Measurements from ENCODE around the gene AZIN2.
"Not testable (repeated sequence)": the region's sequence is repeated elsewhere in the genome, so short reads cannot be mapped to it uniquely, and the experiment has no call there.

The AZIN2 gene

GRCh38 chr1:33131191-33131590 is 50.2 kb downstream of the AZIN2 start:
- no peak for DNase-seq

DNA sequence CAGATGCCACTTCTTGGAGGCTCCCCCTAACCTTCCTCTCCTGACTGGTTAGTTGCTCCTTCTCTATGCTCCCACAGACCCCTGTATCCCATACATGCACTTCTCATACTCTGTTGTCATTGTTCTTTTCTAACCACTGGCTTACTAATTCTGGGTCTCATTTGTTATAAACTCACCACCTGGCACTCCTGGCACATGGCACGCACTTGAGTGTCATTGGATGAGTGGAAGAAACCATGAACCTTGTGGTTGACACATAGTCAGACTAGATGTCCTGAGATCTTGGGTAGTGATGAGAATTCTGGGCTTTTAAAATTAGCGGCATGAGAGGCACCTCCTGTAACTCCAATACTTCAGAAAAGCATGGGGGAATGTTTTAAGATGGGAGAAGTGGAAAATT is 51.6 kb downstream of the AZIN2 start:
- DNase-seq: no peak

DNA sequence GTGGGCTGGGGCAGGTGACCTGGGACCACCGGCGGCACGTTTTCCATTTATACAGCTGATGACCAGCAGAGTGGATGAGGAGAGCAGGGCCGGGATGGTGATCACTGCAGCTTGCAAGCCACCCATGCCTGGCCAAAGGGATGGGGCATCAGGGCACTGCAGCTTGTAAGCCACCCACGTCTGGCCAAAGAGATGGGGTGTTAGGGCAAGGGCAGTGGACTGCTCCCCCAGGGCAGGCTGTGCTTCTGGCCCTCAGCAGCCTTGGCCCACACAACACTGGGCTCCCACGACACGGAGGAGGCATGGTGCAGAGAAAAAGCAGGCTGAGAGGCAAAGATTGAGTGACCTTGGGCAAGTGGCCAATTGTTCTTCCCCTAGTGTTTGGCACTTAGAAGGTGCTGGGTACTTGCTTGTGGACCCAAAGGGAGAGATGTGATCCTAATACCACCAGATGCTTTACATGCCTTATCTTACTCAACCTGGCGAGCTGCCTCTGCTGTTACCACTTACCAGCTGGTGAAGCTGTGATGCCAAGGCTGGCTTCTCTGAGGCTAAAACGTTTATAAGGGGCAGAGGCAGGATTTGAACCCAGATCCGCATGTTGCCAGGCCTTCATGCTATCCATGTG is 52.6 kb downstream of the AZIN2 start:
- DNase-seq: no peak

- DNase-seq: not testable (repeated sequence)
These were observed 55.1 kb downstream of the AZIN2 start for GRCh38 chr1:33136041-33136440.

DNA sequence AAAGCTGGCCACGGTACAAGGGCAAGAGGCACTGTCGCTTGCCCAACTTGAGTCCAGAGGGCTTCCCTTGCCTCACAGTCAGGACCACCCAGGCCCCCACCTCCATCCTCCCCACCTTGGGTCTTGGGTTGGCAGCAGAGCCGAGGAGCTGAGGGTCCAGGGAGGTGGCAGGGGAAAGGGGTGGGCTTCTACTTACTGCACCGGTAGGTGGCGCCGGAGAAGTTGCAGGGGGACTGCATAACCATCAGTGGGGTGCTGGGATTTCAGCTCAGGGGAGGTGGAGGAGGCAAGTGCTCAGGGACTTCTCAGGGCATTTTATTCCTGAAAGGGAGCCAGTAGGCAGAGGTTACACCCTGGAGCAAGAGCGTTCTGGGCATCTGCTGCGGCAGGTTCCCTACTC is 56.8 kb downstream of the AZIN2 start:
- DNase-seq: peak; percentile 23 to 45

GRCh38 chr1:33140153-33141149 is 59.5 kb downstream of the AZIN2 start:
- no peak for DNase-seq

DNA sequence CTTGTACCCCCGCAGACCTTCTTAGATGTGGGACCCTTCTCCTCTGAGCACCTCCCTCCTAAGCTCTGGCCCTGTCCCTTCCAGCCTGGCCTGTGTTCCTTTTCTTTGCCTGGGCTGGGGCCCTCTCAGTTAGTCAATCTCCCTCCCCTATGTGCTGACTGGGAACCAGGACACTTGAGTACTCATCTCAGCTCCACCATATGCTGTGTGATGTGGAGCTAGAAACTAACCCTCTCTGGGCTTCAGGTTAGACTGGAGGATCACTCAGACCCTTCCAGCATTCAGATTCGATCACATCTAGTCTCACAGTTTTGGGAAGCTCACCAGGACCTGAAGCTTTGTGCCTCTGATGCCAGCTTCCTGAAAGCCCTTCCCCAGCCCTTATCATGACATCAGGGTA is 60.3 kb downstream of the AZIN2 start:
- no peak for DNase-seq

- no peak for DNase-seq
These were observed 60.8 kb downstream of the AZIN2 start for GRCh38 chr1:33141781-33142180.

DNA sequence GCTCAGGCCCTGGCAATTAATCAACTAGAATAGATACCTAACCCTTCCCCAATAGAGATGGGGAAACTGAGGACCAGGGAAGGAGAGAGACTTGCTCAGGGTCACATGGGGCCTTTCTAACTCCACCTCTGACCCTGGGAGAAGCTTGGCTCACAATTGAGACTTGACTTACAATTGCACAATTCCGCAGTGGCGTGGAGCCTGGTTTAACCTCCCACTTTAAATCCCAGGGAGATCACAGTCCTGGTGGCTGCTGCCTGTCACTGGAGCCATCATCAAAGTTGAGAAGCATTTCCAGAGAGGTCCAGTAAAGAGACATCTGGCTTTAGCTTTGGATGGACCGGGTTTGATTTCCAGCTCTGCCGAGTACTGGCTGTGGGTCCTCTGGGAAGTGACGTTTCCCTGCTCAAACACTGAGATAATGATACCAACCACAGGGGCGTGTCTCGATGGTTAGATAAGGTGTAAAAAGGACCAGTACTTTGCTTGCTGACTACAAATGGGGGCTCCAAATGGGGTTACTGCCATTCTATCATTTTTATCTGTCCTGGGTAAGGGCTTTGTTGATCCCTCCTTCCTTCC is 61.6 kb downstream of the AZIN2 start:
- DNase-seq: no peak

DNA sequence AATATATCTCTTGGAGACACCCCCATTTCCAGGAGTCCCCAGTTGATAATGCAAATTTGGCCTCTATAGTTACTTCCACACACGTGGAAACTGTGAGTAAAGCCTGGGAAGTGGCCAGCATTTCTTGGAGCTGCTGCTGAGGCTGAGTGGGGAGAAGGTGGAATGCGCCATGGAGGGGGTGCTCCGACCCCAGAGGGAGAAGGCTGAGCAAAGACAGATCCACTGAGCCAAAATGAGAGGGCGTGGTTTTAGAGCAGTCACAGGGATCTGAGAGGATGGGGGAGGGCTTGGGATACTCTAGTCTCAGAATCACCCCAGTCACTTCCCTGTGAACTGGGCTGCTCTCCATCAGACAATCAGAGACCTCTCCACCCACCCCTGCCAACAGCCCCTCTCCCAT is 62.2 kb downstream of the AZIN2 start:
- DNase-seq: no peak

- no peak for DNase-seq
These were observed 62.7 kb downstream of the AZIN2 start for GRCh38 chr1:33143698-33144097.

DNA sequence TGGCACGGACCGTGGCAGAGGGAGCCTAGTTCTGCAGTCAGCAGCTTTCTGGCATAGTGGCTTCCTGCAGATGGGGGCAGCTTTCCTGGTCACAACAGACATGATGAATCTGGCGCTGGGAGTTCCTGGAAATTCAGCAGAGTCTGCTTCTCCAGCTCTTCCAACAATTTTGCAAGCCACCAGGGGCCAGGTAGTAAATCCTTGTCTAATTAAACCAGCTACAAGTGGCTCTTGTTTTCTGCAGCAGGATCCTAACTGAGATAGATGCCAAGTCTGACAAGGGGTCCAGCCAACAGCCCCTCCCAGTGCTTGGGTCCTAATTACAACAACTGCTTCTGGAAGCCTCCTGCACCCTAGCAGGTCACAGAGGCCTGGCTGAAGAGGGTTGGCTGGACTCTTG is 65.0 kb downstream of the AZIN2 start:
- DNase-seq: no peak

- no peak for DNase-seq
These were observed 66.5 kb downstream of the AZIN2 start for GRCh38 chr1:33147275-33147996.

- DNase-seq: peak; percentile 8 to 11
These were observed 67.0 kb downstream of the AZIN2 start for GRCh38 chr1:33147997-33148314.

- DNase-seq: no peak
These were observed 67.7 kb downstream of the AZIN2 start for GRCh38 chr1:33148615-33149014.

GRCh38 chr1:33149453-33150190 is 68.7 kb downstream of the AZIN2 start:
- no peak for DNase-seq

DNA sequence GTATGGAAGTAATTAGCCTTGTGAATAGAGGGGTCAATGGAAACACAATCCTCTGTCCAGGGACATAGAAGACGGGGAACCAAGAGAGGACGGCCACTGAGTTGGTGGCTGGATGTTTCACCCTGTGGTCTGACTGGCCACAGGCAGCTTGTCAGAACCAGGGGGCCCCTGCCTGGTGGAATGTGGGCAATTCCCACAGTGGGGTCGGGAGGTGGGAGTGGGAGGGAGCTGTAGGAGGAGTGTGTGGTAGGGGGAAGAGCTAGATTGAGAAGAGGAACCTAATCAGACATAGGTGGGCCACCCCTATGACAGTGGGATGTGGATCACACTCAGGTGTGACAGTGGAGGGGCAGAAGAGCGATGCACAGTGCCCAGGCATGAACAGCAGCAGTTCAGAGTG is 69.6 kb downstream of the AZIN2 start:
- DNase-seq: no peak

GRCh38 chr1:33151116-33151515 is 70.2 kb downstream of the AZIN2 start:
- no peak for DNase-seq

GRCh38 chr1:33152685-33153432 is 71.9 kb downstream of the AZIN2 start:
- no peak for DNase-seq

DNA sequence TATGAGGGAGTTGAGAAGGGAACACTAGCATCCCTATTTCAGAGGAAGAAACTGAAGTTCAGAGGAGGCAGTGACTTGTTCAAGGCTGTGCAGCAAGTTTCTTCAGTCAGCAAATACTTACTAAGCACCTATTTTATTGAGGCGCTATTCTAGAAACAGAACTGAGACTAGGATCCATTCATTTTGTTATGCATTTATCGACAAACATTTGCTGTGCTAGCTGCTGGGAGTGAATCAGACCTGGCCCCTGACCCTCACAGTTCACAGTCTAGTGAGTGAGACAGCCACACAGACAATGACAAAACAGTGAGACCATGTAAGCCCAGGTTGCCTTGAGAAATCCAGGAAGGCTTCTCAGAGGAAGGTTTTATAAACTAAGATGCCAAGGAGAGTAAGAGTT is 72.7 kb downstream of the AZIN2 start:
- DNase-seq: no peak

- DNase-seq: no peak
These were observed 75.1 kb downstream of the AZIN2 start for GRCh38 chr1:33155877-33156538.

Measured in Kasumi-1 (cell line).